ENCODE results near the gene PTCH1. TPM values are rescaled to one million over a fixed set of nuclear protein-coding genes. Genes with fewer than 3 reads are reported as not detected.

Gene PTCH1
- total and polyA plus RNA-seq, 2 experiments from 2014 or later = 21.4 to 34.1 TPM

- H4K20me1 ChIP-seq (replicated peaks; ENCODE audit: insufficient read depth) = peaks cover 22% of the 10 kb centered on the region
- no peaks in the 10 kb centered on the region; the same call in 1 of the 2 replicates for H3K9me2 ChIP-seq (ENCODE audit: insufficient read depth)
- ATAC-seq (peak; percentile 78), DNase-seq (ENCODE audit: low spot score) (peak; percentile 70)
- peaks cover 100% of the 10 kb centered on the region for H3K79me2 ChIP-seq (replicated peaks; ENCODE audit: insufficient read depth)
- H3F3A ChIP-seq (replicated peaks; ENCODE audit: low read depth) = no peaks in the 10 kb centered on the region; the same call in 1 of the 2 replicates
- no peak for TF ChIP-seq JUNB (IDR thresholded peaks at IDR 0.05; ENCODE audit: unreplicated experiment)
- TF ChIP-seq, protein P1, sequence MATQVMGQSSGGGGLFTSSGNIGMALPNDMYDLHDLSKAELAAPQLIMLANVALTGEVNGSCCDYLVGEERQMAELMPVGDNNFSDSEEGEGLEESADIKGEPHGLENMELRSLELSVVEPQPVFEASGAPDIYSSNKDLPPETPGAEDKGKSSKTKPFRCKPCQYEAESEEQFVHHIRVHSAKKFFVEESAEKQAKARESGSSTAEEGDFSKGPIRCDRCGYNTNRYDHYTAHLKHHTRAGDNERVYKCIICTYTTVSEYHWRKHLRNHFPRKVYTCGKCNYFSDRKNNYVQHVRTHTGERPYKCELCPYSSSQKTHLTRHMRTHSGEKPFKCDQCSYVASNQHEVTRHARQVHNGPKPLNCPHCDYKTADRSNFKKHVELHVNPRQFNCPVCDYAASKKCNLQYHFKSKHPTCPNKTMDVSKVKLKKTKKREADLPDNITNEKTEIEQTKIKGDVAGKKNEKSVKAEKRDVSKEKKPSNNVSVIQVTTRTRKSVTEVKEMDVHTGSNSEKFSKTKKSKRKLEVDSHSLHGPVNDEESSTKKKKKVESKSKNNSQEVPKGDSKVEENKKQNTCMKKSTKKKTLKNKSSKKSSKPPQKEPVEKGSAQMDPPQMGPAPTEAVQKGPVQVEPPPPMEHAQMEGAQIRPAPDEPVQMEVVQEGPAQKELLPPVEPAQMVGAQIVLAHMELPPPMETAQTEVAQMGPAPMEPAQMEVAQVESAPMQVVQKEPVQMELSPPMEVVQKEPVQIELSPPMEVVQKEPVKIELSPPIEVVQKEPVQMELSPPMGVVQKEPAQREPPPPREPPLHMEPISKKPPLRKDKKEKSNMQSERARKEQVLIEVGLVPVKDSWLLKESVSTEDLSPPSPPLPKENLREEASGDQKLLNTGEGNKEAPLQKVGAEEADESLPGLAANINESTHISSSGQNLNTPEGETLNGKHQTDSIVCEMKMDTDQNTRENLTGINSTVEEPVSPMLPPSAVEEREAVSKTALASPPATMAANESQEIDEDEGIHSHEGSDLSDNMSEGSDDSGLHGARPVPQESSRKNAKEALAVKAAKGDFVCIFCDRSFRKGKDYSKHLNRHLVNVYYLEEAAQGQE (IDR thresholded peaks at IDR 0.05; ENCODE audit: unreplicated experiment) = peak; percentile 48
- Mint-ChIP-seq H3K9me3 (no peaks in the 10 kb centered on the region), H3K27ac (no peak overlapping the region), H3K4me1 (peaks cover 64% of the 10 kb centered on the region), H3K4me3 (peak overlapping the region; percentile 42; the same call in 2 of the 3 replicates), H3K36me3 (ENCODE audit: low read depth) (no peaks in the 10 kb centered on the region; the same call in 2 of the 3 replicates), H3K27me3 (ENCODE audit: insufficient read depth, low read depth, poor library complexity) (peaks cover 7% of the 10 kb centered on the region)
- peak overlapping the region; percentile 2; the same call in 1 of the 2 replicates for H3K4me2 ChIP-seq
- H3K36me3 ChIP-seq (ENCODE audit: insufficient read depth) = no peaks in the 10 kb centered on the region
- H3K27ac ChIP-seq (ENCODE audit: low read depth) = peak overlapping the region; percentile 52; the same call in 1 of the 2 replicates
- H2AFZ ChIP-seq = no peak overlapping the region
- H3K27me3 ChIP-seq (ENCODE audit: insufficient read depth) = no peaks in the 10 kb centered on the region
- H3K4me3 ChIP-seq = no peak overlapping the region
- H3K4me1 ChIP-seq (ENCODE audit: insufficient read depth) = peaks cover 66% of the 10 kb centered on the region
Observed at GRCh38 chr9:95494416-95495371, 22.1 kb downstream of the PTCH1 start.

GRCh38 chr9:95494022-95494415 lies 22.8 kb downstream of the PTCH1 start:
- peaks cover 60% of the 10 kb centered on the region for H3K4me1 Mint-ChIP-seq
- no peak overlapping the region for H3K27ac ChIP-seq (ENCODE audit: low read depth)
- H3K4me1 ChIP-seq (ENCODE audit: insufficient read depth) = peaks cover 63% of the 10 kb centered on the region
- ATAC-seq (no peak), DNase-seq (ENCODE audit: low spot score) (no peak)
- no peaks in the 10 kb centered on the region; the same call in 1 of the 2 replicates for H3K9me2 ChIP-seq (ENCODE audit: insufficient read depth)
- H4K20me1 ChIP-seq (replicated peaks; ENCODE audit: insufficient read depth) = peaks cover 22% of the 10 kb centered on the region
- no peaks in the 10 kb centered on the region for H3K9me3 Mint-ChIP-seq
- no peak overlapping the region for H2AFZ ChIP-seq
- peaks cover 7% of the 10 kb centered on the region for H3K27me3 Mint-ChIP-seq (ENCODE audit: insufficient read depth, low read depth, poor library complexity)
- H3K4me3 ChIP-seq = no peak overlapping the region
- no peak overlapping the region for H3K27ac Mint-ChIP-seq
- no peaks in the 10 kb centered on the region; the same call in 1 of the 2 replicates for H3F3A ChIP-seq (replicated peaks; ENCODE audit: low read depth)
- H3K36me3 Mint-ChIP-seq (ENCODE audit: low read depth) = no peaks in the 10 kb centered on the region; the same call in 2 of the 3 replicates
- H3K36me3 ChIP-seq (ENCODE audit: insufficient read depth) = no peaks in the 10 kb centered on the region
- H3K79me2 ChIP-seq (replicated peaks; ENCODE audit: insufficient read depth) = peaks cover 100% of the 10 kb centered on the region
- H3K4me2 ChIP-seq = no peak overlapping the region; the same call in 1 of the 2 replicates
- H3K27me3 ChIP-seq (ENCODE audit: insufficient read depth) = no peaks in the 10 kb centered on the region
- TF ChIP-seq NANOG (IDR thresholded peaks at IDR 0.05; ENCODE audit: borderline replicate concordance) (no peak), ZNF114 (CRISPR knock-in tag; IDR thresholded peaks at IDR 0.05) (no peak)
- no peak overlapping the region for H3K4me3 Mint-ChIP-seq

Data from GM23338 (cell line).